B cell (primary cell): Measurements from ENCODE around the gene GPR15LG. TPM values are rescaled to one million over a fixed set of nuclear protein-coding genes. Genes with fewer than 3 reads are reported as not detected.

Experiments
- ATAC-seq: fragments of 200-7000 bp; cut with Tn5 transposase; one replicate; pipeline ENCODE4 v1.10.0; 2021; ENCODE audit warnings: low read depth, mild to moderate bottlenecking, moderate number of reproducible peaks, moderate library complexity
- CTCF ChIA-PET: fragments of 350-600 bp; sonication (Branson Sonifier 250); formaldehyde crosslinking; loops from one replicate; lab custom pipeline; 2021; ENCODE audit warnings: antibody characterized with exemption, inconsistent platforms; lab: Charles Lee
- POLR2A ChIA-PET: fragments of 350-600 bp; sonication (Branson Sonifier 250); formaldehyde crosslinking; loops from one replicate; lab custom pipeline; 2021; ENCODE audit warnings: antibody characterized with exemption; lab: Charles Lee
- DNase-seq: peaks from one replicate; pipeline ENCODE4 v3.0.0; 2013
- H2AFZ ChIP-seq: 2 replicates; pipeline ENCODE4 v1.6.1; 2012; ENCODE audit warnings: mild to moderate bottlenecking, low read depth, low read length; ENCODE audit not compliant: insufficient read depth, poor library complexity, severe bottlenecking
- H3K27ac ChIP-seq, 2 donors: 1 replicate in 1 of 2; 2 replicates in 1 of 2; pipeline ENCODE4 v1.5.1; 2012 to 2013; ENCODE audit warnings: low read length in 2 of 2, mild to moderate bottlenecking in 2 of 2, moderate library complexity in 1 of 2
- H3K27me3 ChIP-seq, 4 experiments: fragments of 200-600 bp in 1 of 4; sonication (generic) in 1 of 4; replicated peaks in 1 of 4; 1 replicate in 2 of 4; 2 replicates in 2 of 4; pipeline versions ENCODE4 v1.6.1 to v1.7.0; 2013 to 2016; ENCODE audit warnings: low read length in 3 of 4, mild to moderate bottlenecking in 2 of 4, mixed read lengths in 1 of 4, moderate library complexity in 1 of 4; ENCODE audit not compliant: insufficient read depth in 4 of 4, control insufficient read depth in 3 of 4; ENCODE audit errors: control extremely low read depth in 1 of 4
- H3K36me3 ChIP-seq, 2 experiments: replicated peaks in 1 of 2; 1 replicate in 1 of 2; 2 replicates in 1 of 2; pipeline versions ENCODE4 v1.6.1 to v1.7.1; 2013; ENCODE audit warnings: low read length in 1 of 2; ENCODE audit not compliant: insufficient read depth in 2 of 2, control insufficient read depth in 1 of 2; ENCODE audit errors: control extremely low read depth in 1 of 2, extremely low read depth in 1 of 2
- H3K4me1 ChIP-seq, 2 donors: fragments of 200-600 bp in 1 of 2; sonication (generic) in 1 of 2; 1 replicate in 1 of 2; 2 replicates in 1 of 2; pipeline versions ENCODE4 v1.5.1 to v1.6.1; 2013 to 2017; ENCODE audit warnings: low read length in 2 of 2; ENCODE audit not compliant: control insufficient read depth in 2 of 2, insufficient read depth in 2 of 2
- H3K4me2 ChIP-seq: replicated peaks from 2 replicates; pipeline ENCODE3; 2012; ENCODE audit warnings: mild to moderate bottlenecking, low read depth, low read length; ENCODE audit not compliant: poor library complexity, severe bottlenecking
- H3K4me3 ChIP-seq, 5 experiments: fragments of 200-600 bp in 1 of 5; sonication (generic) in 1 of 5; 1 replicate in 3 of 5; 2 replicates in 2 of 5; pipeline versions ENCODE4 v1.5.1 to v1.7.0; 2011 to 2016; ENCODE audit warnings: low read length in 4 of 5, mild to moderate bottlenecking in 4 of 5, low read depth in 2 of 5, control low read depth in 1 of 5, moderate library complexity in 1 of 5; ENCODE audit not compliant: insufficient read depth in 1 of 5; ENCODE audit errors: control extremely low read depth in 1 of 5, extremely low read depth in 1 of 5
- H3K79me2 ChIP-seq: fragments of 200-600 bp; sonication (generic); one replicate; pipeline ENCODE4 v1.6.0; 2016; ENCODE audit warnings: low read length; ENCODE audit not compliant: control insufficient read depth, insufficient read depth
- H3K9ac ChIP-seq: fragments of 200-600 bp; sonication (generic); 2 replicates; pipeline ENCODE4 v1.6.1; 2017; ENCODE audit warnings: mild to moderate bottlenecking, low read length, moderate library complexity
- H3K9me3 ChIP-seq, 3 donors: one replicate each; pipeline versions ENCODE4 v1.6.1 to v1.7.1; 2013; ENCODE audit warnings: low read length in 2 of 3; ENCODE audit not compliant: control insufficient read depth in 2 of 3, insufficient read depth in 1 of 3; ENCODE audit errors: control extremely low read depth in 1 of 3
- H4K20me1 ChIP-seq: 2 replicates; pipeline ENCODE4 v1.6.0; 2012; ENCODE audit warnings: mild to moderate bottlenecking, low read length; ENCODE audit not compliant: insufficient read depth, control insufficient read depth, poor library complexity, severe bottlenecking
- H3K27ac Mint-ChIP-seq: one replicate; pipeline ENCODE4 v1.8.0; 2021; ENCODE audit warnings: mixed read lengths
- H3K27me3 Mint-ChIP-seq: one replicate; pipeline ENCODE4 v1.8.0; 2021; ENCODE audit warnings: mixed read lengths
- H3K4me1 Mint-ChIP-seq: one replicate; pipeline ENCODE4 v1.8.0; 2021; ENCODE audit warnings: mixed read lengths
- H3K4me3 Mint-ChIP-seq: one replicate; pipeline ENCODE4 v1.8.0; 2021; ENCODE audit warnings: mixed read lengths
- H3K9me3 Mint-ChIP-seq: one replicate; pipeline ENCODE4 v1.8.0; 2022; ENCODE audit warnings: mixed read lengths; ENCODE audit not compliant: insufficient read depth
- EZH2 ChIP-seq: IDR thresholded peaks from 2 replicates; pipeline ENCODE4 v1.6.1; 2012; ENCODE audit warnings: borderline replicate concordance, low read depth, mild to moderate bottlenecking, moderate library complexity, low read length; ENCODE audit not compliant: insufficient read depth, poor library complexity, severe bottlenecking
- WGBS: methylation state at CpG from one replicate; pipeline ENCODE4 v1.1.5; 2013; ENCODE audit warnings: missing lambda C conversion rate; ENCODE audit not compliant: insufficient coverage; 5-methylcytosine and 5-hydroxymethylcytosine counted together
- intact Hi-C: fragments of 100-400 bp; cut with micrococcal nuclease; formaldehyde crosslinking; loops from one replicate; pipeline ENCODE4 v1.10.0; 2022
- polyA plus RNA-seq: library from polyadenylated mRNA; depleted of rRNA; stranded (reverse); fragments of >200 nt; gene quantifications from 2 replicates; pipeline ENCODE4 v1.2.3, GENCODE V29; 2012
- total RNA-seq, 2 donors: library from RNA; stranded (reverse); fragments of 120-200 nt in 1 of 2; gene quantifications; 1 replicate in 1 of 2; 2 replicates in 1 of 2; pipeline versions ENCODE4 v1.2.3 to v1.2.4, GENCODE V29; 2013 to 2022
- TF ChIP-seq, protein P1 (sequence below): fragments of 200-600 bp; IDR thresholded peaks from one replicate; pipeline ENCODE4 v1.8.0; 2022; ENCODE audit warnings: antibody characterized with exemption, mild to moderate bottlenecking

Gene GPR15LG
- total and polyA plus RNA-seq, 2 donors (not counting 1 experiment from before 2014, with no cell fraction given) = not detected

DNA sequence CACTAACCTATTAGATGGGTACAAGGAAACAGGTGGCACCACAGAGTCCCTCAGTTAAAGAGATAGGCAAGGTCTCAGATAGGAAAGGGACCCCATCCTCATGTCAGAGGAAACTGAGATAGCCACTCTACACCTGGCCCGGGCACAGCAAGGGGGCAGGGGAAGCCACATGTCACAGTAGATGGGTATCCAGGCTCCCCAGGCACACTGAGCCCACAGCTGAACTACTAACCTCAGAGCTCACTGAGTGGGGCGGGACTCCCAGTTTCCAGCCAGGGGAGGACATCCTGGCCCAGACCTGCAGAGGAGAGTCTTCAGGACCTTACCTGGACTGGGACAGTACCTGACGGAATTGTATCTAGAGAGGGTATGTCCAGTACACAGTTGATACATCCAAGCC is 17.0 kb downstream of the GPR15LG start:
- H3K4me3 Mint-ChIP-seq = no peak overlapping the region
- no peak overlapping the region for H3K27ac ChIP-seq
- no peak overlapping the region for H2AFZ ChIP-seq
- H3K36me3 ChIP-seq = no peaks in the 10 kb centered on the region
- CTCF ChIA-PET = no interaction called here
- H3K27ac Mint-ChIP-seq = no peak overlapping the region
- POLR2A ChIA-PET = interaction anchor here (0.6 kb wide), 1 partner anchor 9 kb away, joined by 3 read pairs; no protein-coding TSS in a partner anchor
- ATAC-seq (no peak), DNase-seq (no peak)
- H3K4me3 ChIP-seq = no peak overlapping the region
- peaks cover 8% of the 10 kb centered on the region for H3K4me1 Mint-ChIP-seq
- intact Hi-C loops = no loop called here
- no peaks in the 10 kb centered on the region for H3K79me2 ChIP-seq
- H3K27me3 ChIP-seq = peaks cover 0 to 35% (median 20%) of the 10 kb centered on the region in 4 experiments
- H3K4me1 ChIP-seq = peaks cover 14% of the 10 kb centered on the region in 2 donors
- no peaks in the 10 kb centered on the region for H3K9me3 Mint-ChIP-seq
- 87% methylated on average over 3 of the region's 3 CpGs for WGBS
- no peak overlapping the region for H3K4me2 ChIP-seq
- H4K20me1 ChIP-seq = no peaks in the 10 kb centered on the region
- no peak for TF ChIP-seq EZH2
- TF ChIP-seq, protein P1, sequence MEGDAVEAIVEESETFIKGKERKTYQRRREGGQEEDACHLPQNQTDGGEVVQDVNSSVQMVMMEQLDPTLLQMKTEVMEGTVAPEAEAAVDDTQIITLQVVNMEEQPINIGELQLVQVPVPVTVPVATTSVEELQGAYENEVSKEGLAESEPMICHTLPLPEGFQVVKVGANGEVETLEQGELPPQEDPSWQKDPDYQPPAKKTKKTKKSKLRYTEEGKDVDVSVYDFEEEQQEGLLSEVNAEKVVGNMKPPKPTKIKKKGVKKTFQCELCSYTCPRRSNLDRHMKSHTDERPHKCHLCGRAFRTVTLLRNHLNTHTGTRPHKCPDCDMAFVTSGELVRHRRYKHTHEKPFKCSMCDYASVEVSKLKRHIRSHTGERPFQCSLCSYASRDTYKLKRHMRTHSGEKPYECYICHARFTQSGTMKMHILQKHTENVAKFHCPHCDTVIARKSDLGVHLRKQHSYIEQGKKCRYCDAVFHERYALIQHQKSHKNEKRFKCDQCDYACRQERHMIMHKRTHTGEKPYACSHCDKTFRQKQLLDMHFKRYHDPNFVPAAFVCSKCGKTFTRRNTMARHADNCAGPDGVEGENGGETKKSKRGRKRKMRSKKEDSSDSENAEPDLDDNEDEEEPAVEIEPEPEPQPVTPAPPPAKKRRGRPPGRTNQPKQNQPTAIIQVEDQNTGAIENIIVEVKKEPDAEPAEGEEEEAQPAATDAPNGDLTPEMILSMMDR = no peak
- H3K9me3 ChIP-seq = peaks cover 0 to 5% (median 0%) of the 10 kb centered on the region in 3 donors
- H3K27me3 Mint-ChIP-seq = peaks cover 24% of the 10 kb centered on the region
- H3K9ac ChIP-seq = no peak overlapping the region

DNA sequence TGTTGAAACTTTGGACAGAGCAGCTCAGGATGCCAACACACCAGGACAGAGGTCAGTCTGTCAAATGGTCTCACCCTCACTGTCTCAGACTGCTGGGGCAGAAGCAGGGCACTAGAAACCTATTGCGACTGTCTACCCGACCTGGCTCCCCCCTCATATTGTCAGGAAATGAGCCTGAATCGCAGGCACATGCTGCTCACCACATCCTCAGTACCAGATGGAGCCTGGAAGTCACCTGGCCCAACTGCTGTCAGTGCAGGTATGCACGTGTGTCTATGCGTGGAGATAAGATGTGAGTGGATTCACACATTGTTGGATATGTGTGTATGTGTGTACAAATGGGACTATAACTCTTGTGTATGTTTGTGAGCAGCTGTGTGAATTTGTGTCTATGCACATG is 17.5 kb downstream of the GPR15LG start:
- Histone ChIP-seq H3K4me2 (no peak overlapping the region), H3K36me3 (no peaks in the 10 kb centered on the region), H3K9me3 (peaks cover 0 to 5% (median 0%) of the 10 kb centered on the region in 3 donors), H3K4me3 (no peak overlapping the region), H3K79me2 (no peaks in the 10 kb centered on the region), H3K9ac (no peak overlapping the region), H3K27me3 (peaks cover 0 to 40% (median 22%) of the 10 kb centered on the region in 4 experiments), H4K20me1 (no peaks in the 10 kb centered on the region), H3K27ac (no peak overlapping the region), H2AFZ (no peak overlapping the region), H3K4me1 (peaks cover 14 to 15% of the 10 kb centered on the region in 2 donors)
- ChIA-PET CTCF (interaction anchor here (2.3 kb wide), 1 partner anchor 26 kb away, joined by 6 read pairs; no protein-coding TSS in a partner anchor), POLR2A (no interaction called here)
- intact Hi-C loops = no loop called here
- H3K9me3 Mint-ChIP-seq = no peaks in the 10 kb centered on the region
- TF ChIP-seq EZH2 = no peak
- TF ChIP-seq, protein P1 = no peak
- 55% methylated on average over 5 of the region's 5 CpGs for WGBS
- peaks cover 8% of the 10 kb centered on the region for H3K4me1 Mint-ChIP-seq
- no peak overlapping the region for H3K27ac Mint-ChIP-seq
- peaks cover 29% of the 10 kb centered on the region for H3K27me3 Mint-ChIP-seq
- no peak for DNase-seq
- no peak overlapping the region for H3K4me3 Mint-ChIP-seq
- ATAC-seq = no peak
